ENCODE measurements around the gene KAZN.

KAZN gene

GRCh38 chr1:14988636-14989035 is 390.2 kb downstream of the KAZN start:
- H3K4me3 ChIP-seq (ENCODE audit: low read depth, low read length): no peak overlapping the region

GRCh38 chr1:14989931-14990728 is 391.6 kb downstream of the KAZN start:
- no peak for TF ChIP-seq CTCF (IDR thresholded peaks at IDR 0.05; ENCODE audit: insufficient read depth, low read depth, low read length, missing control alignments)
- DNase-seq (ENCODE audit: low read depth): no peak
- H3K4me3 ChIP-seq (ENCODE audit: low read depth, low read length): no peak overlapping the region

More at GRCh38 chr1:14988636-14989035, 390.2 kb downstream of the KAZN start:
- TF ChIP-seq CTCF (IDR thresholded peaks at IDR 0.05; ENCODE audit: insufficient read depth, low read depth, low read length, missing control alignments): no peak
- DNase-seq (ENCODE audit: low read depth): no peak

GRCh38 chr1:14993414-14993813 is 394.9 kb downstream of the KAZN start:
- no peak overlapping the region for H3K4me3 ChIP-seq (ENCODE audit: low read depth, low read length)
- no peak for DNase-seq (ENCODE audit: low read depth)
- no peak for TF ChIP-seq CTCF (IDR thresholded peaks at IDR 0.05; ENCODE audit: insufficient read depth, low read depth, low read length, missing control alignments)

GRCh38 chr1:14994148-14994547 is 395.7 kb downstream of the KAZN start:
- DNase-seq (ENCODE audit: low read depth): no peak
- H3K4me3 ChIP-seq (ENCODE audit: low read depth, low read length): no peak overlapping the region
- TF ChIP-seq CTCF (IDR thresholded peaks at IDR 0.05; ENCODE audit: insufficient read depth, low read depth, low read length, missing control alignments): no peak

GRCh38 chr1:14994841-14995437 is 396.5 kb downstream of the KAZN start:
- DNase-seq (ENCODE audit: low read depth): no peak
- no peak overlapping the region for H3K4me3 ChIP-seq (ENCODE audit: low read depth, low read length)
- no peak for TF ChIP-seq CTCF (IDR thresholded peaks at IDR 0.05; ENCODE audit: insufficient read depth, low read depth, low read length, missing control alignments)

- H3K4me3 ChIP-seq (ENCODE audit: low read depth, low read length): no peak overlapping the region
- no peak for DNase-seq (ENCODE audit: low read depth)
- TF ChIP-seq CTCF (IDR thresholded peaks at IDR 0.05; ENCODE audit: insufficient read depth, low read depth, low read length, missing control alignments): no peak
These were observed 397.9 kb downstream of the KAZN start for GRCh38 chr1:14996133-14997050.
